Stimulated activated CD8-positive, alpha-beta memory T cell treated with anti-CD3 and anti-CD28 coated beads, Interleukin-2, amount 100 ng/mL, for 48 hours (primary cell): ENCODE data around the gene KEAP1.

Experiments
- DNase-seq, 2 donors: peaks; one replicate each; pipeline ENCODE4 v3.0.0-alpha.2; 2020; ENCODE audit warnings: low read depth in 2 of 2

Gene KEAP1

DNA sequence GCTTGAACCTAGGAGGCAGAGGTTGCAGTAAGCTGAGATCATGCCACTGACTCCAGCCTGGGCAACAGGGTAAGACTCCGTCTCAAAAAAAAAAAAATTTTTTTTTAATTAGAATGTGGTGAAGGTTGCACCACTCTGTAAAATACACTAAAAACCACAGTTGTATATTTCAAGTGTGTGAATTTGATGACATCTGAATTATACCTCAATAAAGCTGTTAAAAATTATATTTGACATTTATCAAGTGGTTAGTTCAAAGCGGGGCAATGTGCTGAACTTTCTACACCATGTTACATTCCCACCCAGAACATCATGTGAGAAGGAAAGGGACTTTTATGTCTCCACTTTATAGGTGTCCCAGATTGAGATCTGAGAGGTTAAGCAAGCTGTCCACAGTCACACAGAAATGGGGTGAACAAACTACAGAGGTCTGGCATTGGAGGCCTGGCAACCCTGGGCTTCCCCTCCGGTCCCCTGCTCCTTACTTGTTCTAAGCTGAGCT lies 20.0 kb upstream of the KEAP1 start:
- no peak for DNase-seq

DNA sequence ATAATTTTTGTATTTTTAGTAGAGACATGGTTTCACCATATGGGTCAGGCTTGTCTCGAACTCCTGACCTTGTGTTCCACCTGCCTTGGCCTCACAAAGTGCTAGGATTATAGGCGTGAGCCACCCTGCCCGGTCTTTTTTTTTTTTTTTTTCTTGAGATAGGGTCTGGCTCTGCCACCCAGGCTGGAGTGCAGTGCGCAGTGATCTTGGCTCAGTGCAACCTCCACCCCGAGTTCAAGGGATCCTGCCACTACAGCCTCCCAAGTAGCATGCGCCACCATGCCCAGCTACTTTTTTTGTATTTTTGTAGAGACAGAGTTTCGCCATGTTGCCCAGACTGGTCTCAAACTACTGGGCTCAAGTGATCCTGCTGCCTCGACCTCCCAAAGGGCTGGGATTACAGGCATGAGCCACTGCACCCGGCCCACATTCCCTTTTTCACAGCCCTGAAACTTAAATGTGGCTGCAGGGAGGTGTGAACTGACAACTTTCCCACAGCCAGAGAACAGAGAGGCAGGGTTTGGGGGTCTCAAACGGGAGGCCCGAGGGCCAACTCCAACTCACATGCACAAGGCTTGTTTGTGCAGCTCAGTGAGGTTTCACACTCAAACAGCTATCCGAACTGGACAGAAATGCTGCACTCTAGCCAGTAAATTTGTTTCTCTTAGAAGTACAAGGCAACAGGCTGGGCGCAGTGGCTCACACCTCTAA lies 18.5 kb upstream of the KEAP1 start:
- DNase-seq = no peak

DNA sequence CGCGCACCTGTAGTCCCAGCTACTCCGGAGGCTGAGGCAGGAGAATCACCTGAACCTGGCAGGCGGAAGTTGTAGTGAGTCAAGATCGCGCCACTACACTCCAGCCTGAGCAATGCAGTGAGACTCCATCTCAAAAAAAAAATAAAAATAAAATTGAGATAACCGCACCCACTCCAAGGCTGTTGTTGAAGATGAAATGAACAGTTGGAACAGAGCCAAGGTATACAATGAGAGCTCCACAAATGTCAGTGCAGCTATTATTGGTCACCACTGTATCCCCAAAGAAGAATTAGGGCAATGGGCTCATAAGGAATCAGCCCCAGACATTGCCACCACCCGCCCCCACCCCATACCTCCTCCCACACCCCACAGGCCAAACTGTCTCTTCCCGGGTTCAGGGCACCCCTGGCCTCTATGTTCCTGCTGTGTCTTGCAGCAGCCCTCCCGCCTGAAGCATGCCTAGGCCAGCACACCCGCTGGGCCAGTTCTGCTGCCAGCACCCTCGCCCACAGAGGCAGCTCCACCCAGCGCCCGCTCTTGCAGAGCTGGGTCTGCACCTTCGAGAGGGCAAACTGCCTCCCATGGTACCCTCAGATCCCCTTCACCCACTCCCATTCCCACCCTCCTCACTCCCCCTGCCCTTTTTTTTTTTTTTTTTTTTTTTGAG lies 17.6 kb upstream of the KEAP1 start:
- DNase-seq = no peak

DNA sequence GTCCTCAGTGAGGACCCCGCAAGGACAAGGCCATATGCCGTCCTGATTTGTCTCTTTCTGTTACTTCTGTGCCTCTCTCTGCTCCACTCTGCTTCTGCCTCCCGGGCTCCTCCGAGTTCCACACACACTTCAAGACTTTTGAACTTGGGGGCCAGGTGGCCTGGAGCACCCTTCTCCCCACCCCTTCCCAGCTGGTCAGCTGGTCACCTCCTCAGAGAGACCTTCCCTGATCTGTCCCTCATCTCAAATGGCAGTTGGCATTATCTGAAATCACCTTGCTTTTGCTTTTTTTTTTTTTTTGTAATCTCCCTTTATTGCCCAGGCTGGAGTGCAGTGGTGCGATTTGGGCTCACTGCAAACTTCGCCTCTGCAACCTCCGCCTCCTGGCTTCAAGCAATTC lies 16.3 kb upstream of the KEAP1 start:
- no peak for DNase-seq

GRCh38 chr19:10518444-10519361 lies 15.5 kb upstream of the KEAP1 start:
- DNase-seq = no peak

GRCh38 chr19:10517760-10518443 lies 14.7 kb upstream of the KEAP1 start:
- DNase-seq = no peak

DNA sequence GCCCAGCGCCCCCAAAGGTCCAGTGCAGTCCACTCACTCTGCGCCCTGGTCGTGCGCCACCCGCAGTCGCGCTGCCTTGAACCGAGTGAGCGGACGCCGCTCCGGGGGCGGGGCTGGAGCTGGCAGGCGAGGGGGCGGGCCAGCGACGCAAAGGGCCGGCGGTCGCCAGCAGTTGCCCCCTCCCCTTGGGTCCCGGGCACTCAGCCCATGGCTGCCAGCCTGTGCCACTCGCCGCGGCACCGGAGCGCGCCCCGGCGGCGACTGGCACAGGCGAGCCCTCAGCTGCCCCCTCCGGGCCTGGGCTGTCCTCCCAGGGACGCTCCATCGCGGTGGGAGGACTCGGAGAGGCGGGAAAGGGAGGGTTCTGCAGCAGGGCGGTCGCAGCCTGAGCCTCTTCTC lies 14.2 kb upstream of the KEAP1 start, which contains the start of gene S1PR5:
Gene S1PR5 (minus strand): TSS at position 87 of the 399 bp plus-strand sequence. CDS start 2,436 bp downstream, outside the sequence.
- no peak for DNase-seq

- DNase-seq = no peak
Observed at GRCh38 chr19:10516671-10517286, 13.6 kb upstream of the KEAP1 start.

DNA sequence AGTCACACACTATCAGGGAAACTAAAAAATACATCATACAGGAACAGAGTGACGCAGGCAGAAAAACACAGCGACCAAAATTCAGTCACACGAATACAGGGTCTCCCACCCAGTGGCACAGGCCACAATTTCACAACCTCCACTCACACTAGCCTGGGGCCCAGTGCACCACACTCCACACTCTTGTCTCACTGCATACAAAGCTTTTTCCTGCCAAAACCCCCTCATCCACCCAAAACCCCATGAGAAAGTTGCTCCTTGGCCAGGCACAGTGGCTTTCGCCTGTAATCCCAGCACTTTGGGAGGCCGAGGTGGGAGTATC lies 12.9 kb upstream of the KEAP1 start:
- no peak for DNase-seq

DNA sequence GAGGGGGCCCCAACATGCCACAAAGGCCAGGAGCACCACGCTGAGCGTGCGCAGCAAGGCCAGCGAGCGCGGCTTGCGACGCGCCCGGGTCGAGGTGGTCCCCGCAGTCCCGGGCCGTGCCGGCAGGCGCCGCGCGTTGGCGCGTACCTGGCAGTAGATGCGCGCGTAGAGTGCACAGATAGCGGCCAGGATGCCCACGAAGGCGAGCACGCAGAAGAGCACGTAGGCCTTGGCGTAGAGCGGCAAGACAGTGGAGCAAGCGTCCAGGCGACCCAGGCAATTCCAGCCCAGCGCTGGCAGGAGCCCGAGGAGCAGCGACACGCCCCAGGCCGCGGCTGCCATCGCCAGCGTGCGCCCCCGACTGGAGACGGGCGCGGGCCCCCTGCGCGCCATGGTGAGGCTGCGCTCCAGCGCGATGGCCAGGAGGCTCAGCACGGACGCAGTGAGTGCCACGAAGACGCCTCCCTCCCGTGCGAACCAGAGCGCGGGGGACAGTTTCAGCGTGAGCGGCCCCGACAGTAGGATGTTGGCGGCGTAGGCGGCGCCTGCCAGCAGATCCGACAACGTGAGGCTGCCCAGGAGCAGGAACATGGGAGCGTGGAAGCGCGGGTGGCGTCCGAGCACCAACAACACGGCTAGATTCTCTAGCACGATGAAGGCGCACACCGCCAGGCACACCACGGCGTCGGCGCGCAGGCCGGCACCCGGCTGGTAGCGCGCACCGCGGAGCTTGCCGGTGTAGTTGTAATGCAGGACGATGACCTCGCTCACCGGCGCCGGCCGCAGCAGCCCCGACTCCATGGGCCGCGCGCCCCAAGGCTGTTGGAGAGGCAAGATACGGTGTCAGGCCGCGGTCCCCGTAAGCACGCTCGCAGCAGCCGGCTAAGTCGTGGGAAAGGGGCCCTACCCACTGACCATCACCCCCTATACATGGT lies 11.3 kb upstream of the KEAP1 start:
- DNase-seq = peak in 1 of 2 donors; percentile 38

DNA sequence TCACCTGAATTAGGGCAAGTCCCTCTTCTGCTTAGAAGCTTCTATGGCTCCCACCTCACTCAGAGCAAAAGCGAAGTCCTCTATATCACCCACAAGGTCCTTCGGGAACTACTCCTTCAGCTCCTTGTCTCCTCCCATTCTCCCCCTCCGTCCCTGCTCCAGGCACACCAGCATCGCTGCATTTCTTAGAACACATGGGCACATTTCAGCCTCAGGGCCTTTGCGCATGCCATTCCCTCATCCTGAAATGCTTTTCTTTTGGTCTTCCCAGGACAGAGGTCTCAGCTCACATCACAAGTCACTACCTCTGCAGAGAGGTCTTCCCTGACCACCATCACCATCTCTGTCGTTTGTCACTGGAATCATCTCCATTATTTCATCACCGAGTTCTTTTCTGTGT lies 10.1 kb upstream of the KEAP1 start:
- no peak for DNase-seq

DNA sequence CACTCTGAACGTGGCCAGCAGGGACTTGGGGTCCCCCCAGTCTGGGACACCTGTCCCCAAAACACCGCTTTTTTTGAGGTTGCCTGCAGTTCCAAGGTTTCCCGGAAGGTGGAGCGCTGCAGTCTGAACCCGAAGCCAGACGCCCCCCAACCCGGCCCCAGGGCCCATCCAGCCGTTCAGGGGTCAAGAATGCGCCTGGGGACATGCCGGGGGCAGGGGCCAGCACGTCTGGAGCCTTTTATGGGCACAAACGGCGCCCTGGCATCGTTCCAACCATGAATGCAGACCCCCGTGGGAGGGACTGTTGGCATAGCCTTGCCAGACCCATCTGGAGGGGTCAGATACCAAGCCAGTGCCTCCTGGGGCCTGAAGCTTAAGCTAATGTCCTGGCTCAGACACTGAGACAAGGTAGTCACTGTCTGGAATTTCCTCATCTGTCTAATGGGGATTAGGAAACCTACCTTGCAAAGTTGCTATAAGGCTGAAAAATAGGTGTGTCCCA lies 7.2 kb upstream of the KEAP1 start:
- DNase-seq = peak in 1 of 2 donors; percentile 55

DNA sequence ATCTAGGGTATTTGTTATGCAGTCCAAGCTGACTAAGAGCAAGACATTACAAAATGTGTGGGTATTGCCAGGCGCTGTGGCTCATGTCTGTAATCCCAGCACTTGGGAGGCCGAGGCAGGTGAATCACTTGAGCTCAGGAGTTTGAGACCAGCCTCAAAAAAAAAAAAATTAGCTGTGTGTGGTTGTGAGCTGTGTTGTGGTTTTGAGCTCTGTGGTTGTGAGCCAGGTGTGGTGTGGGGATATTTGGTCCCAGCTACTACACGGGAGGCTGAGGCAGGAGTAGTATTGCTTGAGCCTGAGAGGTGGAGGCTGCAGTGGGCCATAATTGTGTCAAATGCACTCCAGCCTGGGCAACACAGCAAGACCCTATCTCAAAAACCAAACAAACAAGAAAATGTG lies 5.6 kb upstream of the KEAP1 start:
- DNase-seq = peak in 1 of 2 donors; percentile 41

DNA sequence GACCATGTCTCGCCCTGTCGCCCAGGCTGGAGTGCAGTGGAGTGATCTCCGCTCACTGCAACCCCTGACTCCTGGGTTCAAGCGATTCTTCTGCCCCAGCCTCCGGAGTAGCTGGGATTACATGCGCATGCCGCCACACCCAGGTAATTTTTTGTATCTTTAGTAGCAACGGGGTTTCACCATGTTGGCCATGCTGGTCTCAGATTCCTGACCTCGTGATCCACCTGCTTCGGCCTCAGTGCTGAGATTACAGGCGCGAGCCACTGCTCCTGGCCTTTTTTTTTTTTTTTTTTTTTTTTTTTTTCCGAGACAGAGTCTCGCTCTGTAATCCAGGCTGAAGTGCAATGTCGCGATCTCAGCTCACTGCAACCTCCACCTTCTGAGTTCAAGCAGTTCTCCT lies 4.9 kb upstream of the KEAP1 start:
- DNase-seq = no peak

DNA sequence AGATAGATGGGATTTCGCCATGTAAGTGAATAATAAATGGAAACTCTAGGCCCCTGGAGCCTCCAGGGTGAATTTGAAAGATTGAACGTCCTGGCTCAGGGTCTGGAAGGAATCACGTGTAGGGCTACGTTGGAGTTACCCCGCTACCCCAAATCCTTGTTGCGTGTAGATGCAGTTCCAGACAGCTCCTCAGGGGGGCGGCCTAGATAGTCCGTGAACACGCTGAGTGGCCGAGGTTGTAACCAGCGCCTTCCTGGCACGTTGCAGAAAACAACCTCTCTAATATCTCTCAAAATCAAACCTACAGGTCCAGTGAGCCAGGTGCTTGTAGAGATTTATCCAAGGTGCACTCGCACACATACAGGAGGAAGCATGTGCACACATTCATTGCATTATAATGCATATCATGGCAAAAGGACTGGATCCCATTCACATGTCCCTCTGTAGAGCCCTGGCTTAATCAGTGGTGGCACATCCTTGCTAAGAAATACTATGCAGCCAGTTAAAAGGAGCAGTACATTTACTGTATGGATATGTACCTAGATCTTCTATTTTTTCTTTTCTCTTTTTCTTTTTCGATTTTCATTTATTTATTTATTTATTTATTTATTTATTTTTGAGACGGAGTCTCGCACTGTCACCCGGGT lies 2.5 kb upstream of the KEAP1 start:
- DNase-seq = peak; percentile 74 to 81

DNA sequence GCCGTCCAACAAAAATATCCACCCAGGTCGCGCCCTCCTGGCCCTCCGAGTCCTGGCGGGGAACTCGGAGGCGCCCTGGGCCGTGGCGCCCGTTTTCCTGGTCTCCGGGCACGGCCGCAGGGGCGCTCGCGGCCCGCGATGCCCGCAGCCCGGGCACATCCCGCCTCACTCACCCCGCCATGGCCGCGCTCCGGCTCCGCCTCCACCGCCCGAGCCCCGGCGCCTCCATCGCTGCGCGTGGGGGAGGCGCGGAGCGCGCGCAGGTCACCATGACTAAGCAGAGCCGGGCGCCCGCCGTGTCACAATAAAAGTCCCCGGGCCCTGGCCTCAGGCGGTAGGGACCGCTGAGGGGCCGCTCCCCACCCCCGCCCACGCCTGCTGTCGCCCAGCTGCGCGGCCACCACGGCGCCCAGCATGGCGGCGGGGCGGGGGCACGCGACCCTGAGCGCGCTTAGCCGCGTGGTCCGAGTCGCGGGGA lies 593 bp downstream of the KEAP1 start:
- peak; percentile 87 to 88 for DNase-seq

GRCh38 chr19:10501971-10502523 lies 1.1 kb downstream of the KEAP1 start:
- DNase-seq = peak in 1 of 2 donors; percentile 39

DNA sequence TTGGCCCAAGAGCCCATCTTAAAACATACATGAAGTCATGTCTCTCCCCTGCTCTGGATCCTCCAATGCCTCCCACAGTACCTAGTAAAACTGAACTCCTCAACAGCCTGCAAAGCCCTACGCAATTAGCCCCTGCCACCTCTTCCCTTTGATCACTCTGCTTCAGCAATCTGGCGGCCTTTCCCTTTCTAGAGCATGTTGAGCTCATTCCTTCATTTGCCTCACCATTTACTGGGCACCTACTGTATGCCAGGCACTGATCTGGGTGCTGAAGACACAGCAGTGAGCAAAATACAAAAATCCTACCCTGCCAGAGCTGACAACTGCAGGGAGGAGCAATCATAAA lies 2.9 kb downstream of the KEAP1 start:
- no peak for DNase-seq
